GM18520 (cell line): Measurements from ENCODE around the gene CAPZA2.
"Not testable (repeated sequence)": the region's sequence is repeated elsewhere in the genome, so short reads cannot be mapped to it uniquely, and the experiment has no call there.

Source experiments
- ATAC-seq: cut with Tn5 transposase; IDR thresholded peaks from one replicate; pipeline ENCODE4 v1.9.1; 2021; ENCODE audit not compliant: unreplicated experiment

The CAPZA2 gene

DNA sequence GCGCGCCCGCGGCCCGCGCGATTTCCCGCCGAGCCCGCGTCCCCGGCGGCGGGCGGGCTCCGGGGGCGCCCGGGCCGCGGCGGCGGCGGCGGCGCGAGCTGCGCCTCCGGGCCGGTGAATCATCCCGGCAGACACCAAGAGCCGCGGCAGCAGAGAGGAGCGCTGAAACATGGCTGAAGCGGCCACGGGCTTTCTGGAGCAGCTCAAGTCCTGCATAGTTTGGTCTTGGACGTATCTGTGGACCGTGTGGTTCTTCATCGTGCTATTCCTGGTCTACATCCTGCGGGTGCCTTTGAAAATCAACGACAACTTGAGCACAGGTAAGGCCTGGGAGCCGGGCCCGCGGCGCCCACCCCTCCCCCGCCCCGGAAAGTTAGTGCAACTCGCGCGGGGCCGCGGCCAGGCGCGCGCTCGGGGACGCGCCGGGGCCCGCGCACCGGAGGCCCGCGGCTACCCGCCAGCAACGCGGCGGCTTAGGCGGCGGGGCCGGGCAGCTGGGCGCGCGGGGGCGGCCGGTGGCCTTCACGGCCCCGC is 91.1 kb downstream of the CAPZA2 start, which contains the start of gene ST7:
ST7 (plus strand) TSS at position 130 of the 534 bp plus-strand sequence; CDS start at position 170, 40 bp downstream.
- ATAC-seq, result peak; percentile 21

DNA sequence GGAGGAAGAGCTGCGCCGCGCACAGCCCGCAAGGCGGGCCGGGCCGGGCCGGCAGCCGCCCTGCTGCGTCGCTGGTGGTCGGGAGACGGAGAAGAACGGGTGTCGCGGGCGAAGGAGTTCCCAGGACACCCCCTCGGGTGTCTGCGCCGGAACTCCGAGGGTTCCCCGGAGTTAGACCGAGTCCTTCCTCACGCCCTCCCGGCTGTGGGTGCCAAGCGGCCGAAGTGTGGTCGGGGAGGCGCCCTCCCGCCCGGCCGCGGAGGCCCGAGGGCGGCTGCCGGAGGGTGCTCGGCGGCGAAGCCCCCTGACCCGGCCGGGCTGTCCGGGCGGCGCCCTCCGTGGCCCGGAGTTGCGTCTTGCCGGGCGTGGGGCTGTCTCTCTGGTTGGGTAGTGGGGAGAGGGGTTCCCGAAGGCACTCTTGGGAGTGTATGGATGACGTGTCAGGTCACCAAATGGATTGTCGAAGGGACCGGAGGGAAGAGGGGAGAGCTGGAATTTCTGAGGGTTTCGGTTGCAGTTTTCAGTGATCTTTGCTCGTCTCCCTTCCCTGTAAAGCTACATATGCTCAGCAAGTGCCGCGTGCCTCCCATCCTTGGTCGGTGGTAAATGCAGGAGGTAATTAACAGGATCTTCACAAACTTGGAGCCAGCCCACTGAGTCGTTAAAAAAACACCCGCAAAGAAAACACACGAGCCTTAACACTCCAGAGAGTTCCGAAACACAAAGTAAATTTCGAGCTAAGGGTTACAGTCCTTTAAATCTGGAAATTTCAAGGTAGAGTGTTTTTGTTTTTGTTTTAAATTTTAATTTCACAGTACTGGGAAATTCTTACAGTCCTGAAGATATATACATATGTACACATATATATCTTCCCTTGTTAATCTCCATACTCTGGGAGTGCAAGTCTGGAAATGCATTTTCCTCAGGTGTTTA is 91.8 kb downstream of the CAPZA2 start:
- ATAC-seq, result peak; percentile 16

DNA sequence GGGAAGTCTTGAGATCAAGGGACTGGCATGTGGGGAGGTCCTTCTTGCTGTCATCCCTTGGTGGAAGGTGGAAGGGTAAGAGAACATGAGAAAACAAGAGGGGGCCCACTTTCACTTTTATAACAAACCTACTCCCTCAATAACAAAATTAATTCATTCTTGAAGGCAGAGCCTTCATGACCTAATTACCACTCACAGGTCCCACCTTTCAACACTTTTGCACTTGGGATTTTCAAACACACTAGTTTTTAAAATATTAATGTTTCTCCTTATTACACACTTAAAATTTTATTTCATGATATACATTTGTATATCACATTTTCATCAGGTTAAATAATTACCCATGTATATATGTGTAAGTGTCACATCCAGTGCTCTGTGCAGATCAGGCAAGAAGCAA is 93.0 kb downstream of the CAPZA2 start:
- no peak for ATAC-seq

DNA sequence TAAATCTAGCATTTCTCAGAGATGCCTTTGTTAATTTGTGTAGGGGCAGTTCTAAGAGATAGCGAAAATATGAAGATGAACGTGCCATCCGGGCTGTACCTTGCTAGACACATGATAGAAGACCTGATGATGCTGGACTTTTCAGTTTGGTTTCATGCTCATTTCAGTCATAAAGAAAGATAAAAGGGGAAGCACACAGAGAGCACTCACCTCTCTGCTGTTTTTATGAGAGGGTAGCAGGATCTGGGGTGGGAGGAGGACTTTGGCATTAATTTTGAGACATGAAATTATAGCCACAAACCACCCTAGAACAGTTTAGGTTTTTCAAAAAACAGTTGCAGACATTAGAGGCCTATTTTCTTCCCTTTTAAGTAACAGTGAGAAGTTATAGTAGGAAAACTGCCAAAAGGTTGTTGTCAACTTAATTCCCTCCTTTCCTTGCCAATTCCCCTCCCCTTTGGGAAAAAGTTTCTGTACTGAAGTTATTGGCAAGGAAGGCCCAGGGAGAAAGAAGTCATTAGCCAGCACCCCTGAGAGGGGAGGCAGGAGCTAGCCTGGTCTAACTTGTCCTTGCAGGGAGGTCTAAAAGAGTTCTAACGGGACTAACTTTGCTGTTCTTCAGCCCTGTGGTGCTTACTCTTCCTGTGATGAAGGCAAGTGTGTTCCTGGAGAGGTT is 93.6 kb downstream of the CAPZA2 start:
- ATAC-seq, result peak; percentile 80

DNA sequence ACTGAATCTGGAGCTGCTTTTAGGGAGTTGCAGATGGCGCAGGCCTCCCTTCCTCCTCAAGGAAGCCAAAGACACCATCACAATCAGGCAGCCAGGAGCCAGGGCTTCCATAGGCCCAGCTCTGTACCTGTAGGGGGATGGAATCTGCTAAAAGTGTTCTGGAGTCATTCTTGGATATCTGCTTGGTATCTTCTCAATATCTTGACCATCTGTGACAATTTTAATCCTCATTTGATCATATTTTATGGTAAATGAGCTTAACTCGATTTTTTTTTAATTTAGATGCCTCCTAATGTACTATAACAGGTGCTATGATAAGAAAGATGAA is 94.1 kb downstream of the CAPZA2 start:
- no peak for ATAC-seq

DNA sequence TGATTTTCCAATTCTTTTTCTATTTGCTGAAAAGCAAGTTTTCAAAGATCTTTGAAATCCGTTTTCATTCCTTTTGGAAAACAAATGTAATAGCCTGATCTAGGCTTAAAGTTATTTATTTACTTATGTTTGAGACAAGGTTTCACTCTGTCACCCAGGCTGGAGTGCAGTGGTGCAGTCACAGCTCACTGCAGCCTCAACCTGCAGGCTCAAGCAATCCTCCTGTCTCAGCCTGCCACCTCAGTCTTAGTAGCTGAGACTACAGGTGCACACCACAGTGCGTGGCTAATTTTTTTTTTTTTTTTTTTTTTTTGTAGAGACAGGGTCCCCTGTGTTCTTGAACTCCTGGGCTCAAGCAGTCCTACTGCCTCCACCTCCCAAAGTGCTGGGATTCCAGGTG is 95.5 kb downstream of the CAPZA2 start:
- ATAC-seq, result peak; percentile 17

DNA sequence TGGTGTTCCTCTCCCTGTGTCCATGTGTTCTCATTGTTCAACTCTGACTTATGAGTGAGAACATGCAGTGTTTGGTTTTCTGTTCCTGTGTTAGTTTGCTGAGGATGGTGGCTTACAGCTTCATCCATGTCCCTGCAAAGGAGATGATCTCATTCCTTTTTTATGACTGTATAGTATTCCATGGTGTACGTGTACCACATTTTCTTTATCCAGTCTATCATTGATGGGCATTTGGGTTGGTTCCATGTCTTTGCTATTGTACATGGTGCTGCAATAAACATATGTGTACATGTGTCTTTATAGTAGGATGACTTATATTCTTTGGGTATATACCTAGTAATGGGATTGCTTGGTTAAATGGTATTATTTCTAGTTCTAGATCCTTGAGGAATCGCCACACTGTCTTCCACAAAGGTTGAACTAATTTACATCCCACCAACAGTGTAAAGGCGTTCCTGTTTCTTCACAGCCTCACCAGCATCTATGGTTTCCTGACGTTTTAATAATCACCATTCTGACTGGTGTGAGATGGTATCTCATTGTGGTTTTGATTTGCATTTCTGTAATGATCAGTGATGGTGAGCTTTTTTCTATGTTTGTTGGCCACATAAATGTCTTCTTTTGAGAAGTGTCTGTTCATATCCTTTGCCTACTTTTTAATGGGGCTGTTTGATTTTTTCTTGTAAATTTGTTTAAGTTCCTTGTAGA is 99.7 kb downstream of the CAPZA2 start:
- not testable (repeated sequence) for ATAC-seq

DNA sequence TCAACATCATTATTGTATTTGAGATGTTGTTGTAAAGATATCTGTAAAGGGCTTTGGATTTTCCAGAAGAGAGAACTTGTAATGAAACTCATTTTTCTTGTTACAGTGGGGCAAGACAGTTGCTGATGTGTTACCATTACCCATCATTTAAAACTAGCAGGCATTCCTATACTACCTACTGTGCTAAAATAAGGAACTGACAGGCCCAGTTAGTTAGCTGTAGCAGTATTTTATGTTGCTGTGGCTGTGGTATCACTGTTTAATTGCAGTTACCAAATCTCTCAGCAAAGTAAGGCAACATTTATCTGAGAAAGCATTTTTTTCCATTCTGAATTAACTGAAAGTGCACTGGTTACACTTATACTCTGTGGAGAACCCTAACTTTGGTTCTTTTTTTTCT is 100.8 kb downstream of the CAPZA2 start:
- ATAC-seq, result no peak

DNA sequence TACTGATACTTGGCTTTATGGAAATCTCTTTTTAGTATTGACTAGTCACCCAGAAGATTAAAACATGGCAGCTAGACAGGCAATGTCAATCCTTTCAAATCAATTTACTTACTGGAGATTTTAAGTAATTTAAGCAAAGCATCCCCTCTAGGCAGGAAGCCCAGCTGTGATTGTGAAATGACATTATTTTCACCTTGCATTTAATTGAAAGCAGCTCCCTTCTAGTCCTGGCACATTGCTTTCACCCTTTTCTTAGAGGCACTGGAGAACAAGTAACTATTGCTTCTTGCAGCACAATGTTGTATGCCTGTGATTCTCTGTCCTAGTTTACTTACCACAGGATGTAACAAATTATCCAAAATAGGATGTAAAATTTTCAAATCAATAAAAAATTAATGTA is 104.2 kb downstream of the CAPZA2 start:
- no peak for ATAC-seq

DNA sequence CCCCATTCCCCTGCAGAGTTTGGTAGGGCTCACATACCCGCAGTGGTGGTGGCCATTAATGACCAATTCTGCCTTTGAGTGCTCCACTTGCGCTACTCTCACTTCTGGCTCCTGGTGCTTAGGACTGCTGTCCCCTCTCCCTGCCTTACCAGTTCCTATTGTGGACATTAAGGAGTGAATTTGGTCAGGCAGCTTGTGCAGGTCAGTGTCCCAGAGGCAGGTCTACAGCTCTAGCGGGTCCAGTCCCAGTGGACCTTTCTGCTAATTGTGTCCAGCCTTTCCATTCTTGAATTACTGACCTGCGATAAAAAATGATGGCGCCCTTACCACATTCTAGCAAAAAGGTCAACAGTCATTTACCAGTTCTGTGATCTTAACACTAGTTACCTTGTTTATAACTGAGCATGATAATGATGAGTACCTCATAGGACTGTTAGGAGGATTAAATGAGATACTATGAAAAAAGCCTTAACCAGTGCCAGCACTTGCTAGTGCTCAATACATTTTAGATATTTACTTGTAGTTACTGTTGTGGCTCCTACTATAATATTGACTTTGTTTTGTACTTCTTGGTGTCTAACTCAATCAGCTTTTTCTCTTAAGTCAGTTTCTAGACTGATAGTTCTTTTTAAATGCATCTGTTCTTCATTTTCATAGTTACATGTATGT is 105.0 kb downstream of the CAPZA2 start:
- ATAC-seq, result no peak

DNA sequence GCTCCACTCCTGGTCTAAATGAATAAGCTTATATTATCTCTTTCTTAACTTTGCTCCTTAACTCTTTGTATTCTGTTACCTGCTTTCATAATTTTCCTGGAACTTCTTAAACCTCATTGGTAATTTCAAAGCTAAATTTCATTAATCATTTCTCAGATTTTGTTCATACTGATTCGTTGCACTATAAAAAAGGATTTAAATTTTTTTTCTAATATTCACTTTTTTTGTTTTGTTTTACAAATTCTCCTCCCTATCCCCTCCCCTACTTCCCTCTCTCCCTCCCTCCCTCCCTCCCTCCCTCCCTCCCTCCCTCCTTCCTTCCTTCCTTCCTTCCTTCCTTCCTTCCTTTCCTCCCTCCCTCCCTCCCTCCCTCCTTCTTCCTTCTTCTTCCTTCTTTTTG is 105.6 kb downstream of the CAPZA2 start:
- no peak for ATAC-seq

DNA sequence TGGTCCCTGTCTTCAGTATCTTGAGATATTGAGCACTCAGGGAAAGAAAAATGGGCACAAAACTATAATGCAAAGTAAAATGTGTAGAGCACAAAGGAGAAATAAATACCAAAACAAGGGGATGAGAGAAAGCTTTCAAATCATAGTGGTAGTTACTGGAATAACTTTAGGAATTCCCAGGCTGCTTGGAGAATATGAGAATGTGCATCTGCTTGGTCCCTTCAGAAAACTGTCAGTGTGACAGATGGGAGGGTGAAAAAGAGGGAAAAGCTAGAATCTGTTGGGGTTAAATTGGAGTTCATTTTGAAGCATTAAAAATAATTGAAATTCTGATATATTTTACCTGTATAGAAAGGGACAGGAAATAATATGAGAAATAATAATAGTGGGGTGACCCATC is 106.2 kb downstream of the CAPZA2 start:
- no peak for ATAC-seq

DNA sequence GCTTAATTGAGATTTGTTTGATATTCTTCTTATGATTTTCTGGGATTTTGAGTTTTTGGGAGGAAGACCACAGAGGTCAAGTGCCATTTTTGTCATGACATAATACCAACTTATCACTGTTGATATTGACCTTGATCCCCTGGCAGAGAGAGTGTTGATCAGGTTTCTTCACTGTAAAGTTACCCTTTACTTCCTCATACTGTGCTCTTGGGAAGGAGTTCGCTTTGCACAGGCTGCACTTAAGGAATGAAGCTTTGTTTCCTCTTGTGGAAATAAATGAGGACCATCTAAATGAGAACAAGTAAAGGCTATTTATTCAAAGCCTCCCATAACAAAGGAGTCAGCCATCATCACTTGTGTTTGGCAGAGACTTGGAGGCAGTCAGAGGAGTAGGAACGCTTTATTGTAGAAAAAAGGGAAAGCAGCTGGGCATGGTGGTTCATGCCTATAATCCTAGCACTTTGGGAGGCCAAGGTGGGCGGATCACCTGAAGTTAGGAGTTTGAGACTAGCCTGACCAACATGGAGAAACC is 107.0 kb downstream of the CAPZA2 start:
- ATAC-seq, result no peak

DNA sequence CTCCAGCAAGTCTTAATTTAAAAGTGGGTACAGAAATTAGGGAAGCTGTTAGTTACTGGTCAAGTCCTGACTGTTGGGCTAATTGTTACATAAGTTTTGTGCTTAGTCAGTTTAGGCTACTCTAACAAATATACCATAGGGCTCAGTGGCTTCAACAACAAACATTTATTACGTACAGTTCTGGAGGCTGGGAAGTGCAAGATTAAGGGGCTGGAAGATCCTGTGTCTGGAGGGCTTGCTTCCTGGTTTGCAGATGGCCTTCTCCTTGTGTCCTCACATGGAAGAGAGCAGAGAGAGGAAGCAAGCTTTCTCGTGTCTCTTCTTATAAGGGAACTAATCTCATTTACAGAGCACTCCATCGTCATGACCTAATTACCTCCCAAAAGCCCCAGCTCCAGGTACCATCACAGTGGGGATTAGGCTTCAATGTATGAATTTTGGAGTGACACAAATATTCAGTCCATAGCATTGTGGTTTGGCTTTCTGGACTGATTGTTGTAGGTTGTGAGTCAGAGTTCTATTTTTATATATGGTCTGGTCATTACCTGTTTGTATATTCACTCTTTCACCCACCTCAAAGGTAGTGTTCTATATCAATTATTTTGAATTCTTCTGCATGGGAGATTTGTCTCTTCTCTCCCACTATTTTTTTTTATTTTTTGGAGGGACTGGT is 108.0 kb downstream of the CAPZA2 start:
- ATAC-seq, result peak; percentile 72

DNA sequence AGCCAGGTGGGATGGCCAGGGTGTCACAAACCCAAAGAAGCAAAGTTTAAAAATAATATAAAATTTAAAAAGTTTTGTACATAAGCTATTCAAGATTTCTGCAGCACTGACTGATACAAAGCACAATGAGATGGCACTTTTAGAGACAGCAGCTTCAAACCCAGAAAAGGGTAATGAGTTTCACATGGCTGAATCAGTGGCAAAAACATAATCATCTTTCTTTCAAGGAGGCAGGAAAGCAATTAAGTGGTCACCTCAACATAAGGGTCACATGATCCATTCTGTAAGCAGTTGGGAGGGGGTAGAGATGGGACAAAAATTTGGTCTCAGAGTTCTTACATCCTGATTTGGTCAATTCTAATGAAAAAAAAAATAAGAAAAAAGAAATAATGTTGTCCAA is 108.8 kb downstream of the CAPZA2 start:
- ATAC-seq, result not testable (repeated sequence)
